H1 (cell line): ENCODE measurements around the gene ACCSL.

Experiments
- EZH2 ChIP-seq: fragments of 200-600 bp; sonication (generic); IDR thresholded peaks from 2 replicates; pipeline ENCODE4 v1.7.1; 2012; ENCODE audit warnings: low read depth, mild to moderate bottlenecking, moderate library complexity, low read length, inconsistent platforms; ENCODE audit not compliant: severe bottlenecking
- JUN ChIP-seq: IDR thresholded peaks from 2 replicates; pipeline ENCODE4 v1.6.1; 2011; ENCODE audit warnings: low read depth, mild to moderate bottlenecking, improper control_type of control experiment, low read length
- JUND ChIP-seq: IDR thresholded peaks from 2 replicates; pipeline ENCODE4 v1.6.1; 2011; ENCODE audit warnings: mild to moderate bottlenecking, improper control_type of control experiment, low read length
- KDM5A ChIP-seq: fragments of 200-600 bp; IDR thresholded peaks from 2 replicates; pipeline ENCODE4 v1.7.1; 2012; ENCODE audit warnings: mild to moderate bottlenecking, low read length, inconsistent platforms, mixed read lengths
- MAFK ChIP-seq: IDR thresholded peaks from 2 replicates; pipeline ENCODE4 v1.6.1; 2012; ENCODE audit warnings: low read depth, mild to moderate bottlenecking, improper control_type of control experiment, low read length
- POLR2A ChIP-seq, 2 experiments: IDR thresholded peaks; 1 replicate in 1 of 2; 2 replicates in 1 of 2; pipeline ENCODE4 v1.6.1; 2011; ENCODE audit warnings: low read depth in 2 of 2, low read length in 2 of 2, mild to moderate bottlenecking in 2 of 2; ENCODE audit errors: control extremely low read depth in 1 of 2
- POU5F1 ChIP-seq: IDR thresholded peaks from 2 replicates; pipeline ENCODE4 v1.6.1; 2011; ENCODE audit warnings: low read depth, mild to moderate bottlenecking, low read length, moderate library complexity
- RFX5 ChIP-seq: IDR thresholded peaks from 2 replicates; pipeline ENCODE4 v1.6.1; 2011; ENCODE audit warnings: low read depth, low read length, improper control_type of control experiment, borderline replicate concordance
- SIN3A ChIP-seq, 2 experiments: IDR thresholded peaks in 1 of 2; conservative IDR thresholded peaks in 1 of 2; 2 replicates each; pipeline ENCODE4 v1.6.1; 2011 to 2012; ENCODE audit warnings: low read length in 2 of 2, improper control_type of control experiment in 1 of 2, low read depth in 1 of 2, mild to moderate bottlenecking in 1 of 2
- SIRT6 ChIP-seq: IDR thresholded peaks from one replicate; pipeline ENCODE4 v1.7.1; 2012; ENCODE audit warnings: low read length, inconsistent platforms
- SP1 ChIP-seq: IDR thresholded peaks from 2 replicates; pipeline ENCODE4 v1.6.1; 2011; ENCODE audit warnings: low read depth, low read length
- SP2 ChIP-seq: IDR thresholded peaks from 2 replicates; pipeline ENCODE4 v1.6.1; 2012; ENCODE audit warnings: mild to moderate bottlenecking, low read length, inconsistent platforms
- USF2 ChIP-seq: IDR thresholded peaks from 2 replicates; pipeline ENCODE4 v1.6.1; 2011; ENCODE audit warnings: low read length, improper control_type of control experiment
- TF ChIP-seq, protein P1 (sequence below), 3 experiments: IDR thresholded peaks; 1 replicate in 2 of 3; 2 replicates in 1 of 3; pipeline versions ENCODE4 v1.5.1 to v1.6.1; 2011; ENCODE audit warnings: low read length in 3 of 3, mild to moderate bottlenecking in 3 of 3, inconsistent platforms in 2 of 3, low read depth in 1 of 3, moderate library complexity in 1 of 3; ENCODE audit not compliant: insufficient read depth in 1 of 3; ENCODE audit errors: control extremely low read depth in 1 of 3

DNA sequence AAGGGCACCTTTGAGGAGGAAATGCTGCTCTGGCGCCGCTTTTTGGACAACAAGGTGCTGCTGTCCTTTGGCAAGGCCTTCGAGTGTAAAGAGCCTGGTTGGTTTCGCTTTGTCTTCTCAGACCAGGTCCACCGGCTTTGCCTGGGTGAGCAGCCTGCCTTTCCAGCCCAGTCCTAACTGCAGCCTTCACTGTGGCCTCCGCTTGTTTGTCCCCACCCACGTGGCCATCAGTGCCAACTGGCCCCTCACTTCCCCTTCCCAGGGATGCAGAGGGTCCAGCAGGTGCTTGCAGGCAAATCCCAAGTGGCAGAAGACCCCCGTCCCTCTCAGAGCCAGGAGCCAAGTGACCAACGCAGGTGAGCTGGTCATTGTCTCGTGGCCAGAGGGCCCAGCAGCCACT is 35.7 kb downstream of the ACCSL start:
- TF ChIP-seq SIRT6, result no peak
- TF ChIP-seq, protein P1, sequence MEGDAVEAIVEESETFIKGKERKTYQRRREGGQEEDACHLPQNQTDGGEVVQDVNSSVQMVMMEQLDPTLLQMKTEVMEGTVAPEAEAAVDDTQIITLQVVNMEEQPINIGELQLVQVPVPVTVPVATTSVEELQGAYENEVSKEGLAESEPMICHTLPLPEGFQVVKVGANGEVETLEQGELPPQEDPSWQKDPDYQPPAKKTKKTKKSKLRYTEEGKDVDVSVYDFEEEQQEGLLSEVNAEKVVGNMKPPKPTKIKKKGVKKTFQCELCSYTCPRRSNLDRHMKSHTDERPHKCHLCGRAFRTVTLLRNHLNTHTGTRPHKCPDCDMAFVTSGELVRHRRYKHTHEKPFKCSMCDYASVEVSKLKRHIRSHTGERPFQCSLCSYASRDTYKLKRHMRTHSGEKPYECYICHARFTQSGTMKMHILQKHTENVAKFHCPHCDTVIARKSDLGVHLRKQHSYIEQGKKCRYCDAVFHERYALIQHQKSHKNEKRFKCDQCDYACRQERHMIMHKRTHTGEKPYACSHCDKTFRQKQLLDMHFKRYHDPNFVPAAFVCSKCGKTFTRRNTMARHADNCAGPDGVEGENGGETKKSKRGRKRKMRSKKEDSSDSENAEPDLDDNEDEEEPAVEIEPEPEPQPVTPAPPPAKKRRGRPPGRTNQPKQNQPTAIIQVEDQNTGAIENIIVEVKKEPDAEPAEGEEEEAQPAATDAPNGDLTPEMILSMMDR (IDR thresholded peaks at IDR 0.05; ENCODE audit: control extremely low read depth in 1 of 3, insufficient read depth in 1 of 3, low read depth in 1 of 3, low read length in 3 of 3), result no peak
- no peak for TF ChIP-seq POLR2A (IDR thresholded peaks at IDR 0.05; ENCODE audit: control extremely low read depth in 1 of 2, low read depth in 2 of 2, low read length in 2 of 2)
- no peak for TF ChIP-seq USF2
- TF ChIP-seq MAFK, result no peak
- no peak for TF ChIP-seq POU5F1
- TF ChIP-seq JUND, result no peak
- no peak for TF ChIP-seq SP1
- TF ChIP-seq RFX5, result no peak
- no peak for TF ChIP-seq JUN
- no peak for TF ChIP-seq EZH2
- TF ChIP-seq SIN3A (conservative IDR thresholded peaks at IDR 0.05 in 1 of 2, IDR thresholded peaks at IDR 0.05 in 1 of 2; ENCODE audit: low read depth in 1 of 2, low read length in 2 of 2), result no peak
- TF ChIP-seq KDM5A, result no peak
- no peak for TF ChIP-seq SP2
